ENCODE data around the gene FOXM1.

FOXM1 gene

DNA sequence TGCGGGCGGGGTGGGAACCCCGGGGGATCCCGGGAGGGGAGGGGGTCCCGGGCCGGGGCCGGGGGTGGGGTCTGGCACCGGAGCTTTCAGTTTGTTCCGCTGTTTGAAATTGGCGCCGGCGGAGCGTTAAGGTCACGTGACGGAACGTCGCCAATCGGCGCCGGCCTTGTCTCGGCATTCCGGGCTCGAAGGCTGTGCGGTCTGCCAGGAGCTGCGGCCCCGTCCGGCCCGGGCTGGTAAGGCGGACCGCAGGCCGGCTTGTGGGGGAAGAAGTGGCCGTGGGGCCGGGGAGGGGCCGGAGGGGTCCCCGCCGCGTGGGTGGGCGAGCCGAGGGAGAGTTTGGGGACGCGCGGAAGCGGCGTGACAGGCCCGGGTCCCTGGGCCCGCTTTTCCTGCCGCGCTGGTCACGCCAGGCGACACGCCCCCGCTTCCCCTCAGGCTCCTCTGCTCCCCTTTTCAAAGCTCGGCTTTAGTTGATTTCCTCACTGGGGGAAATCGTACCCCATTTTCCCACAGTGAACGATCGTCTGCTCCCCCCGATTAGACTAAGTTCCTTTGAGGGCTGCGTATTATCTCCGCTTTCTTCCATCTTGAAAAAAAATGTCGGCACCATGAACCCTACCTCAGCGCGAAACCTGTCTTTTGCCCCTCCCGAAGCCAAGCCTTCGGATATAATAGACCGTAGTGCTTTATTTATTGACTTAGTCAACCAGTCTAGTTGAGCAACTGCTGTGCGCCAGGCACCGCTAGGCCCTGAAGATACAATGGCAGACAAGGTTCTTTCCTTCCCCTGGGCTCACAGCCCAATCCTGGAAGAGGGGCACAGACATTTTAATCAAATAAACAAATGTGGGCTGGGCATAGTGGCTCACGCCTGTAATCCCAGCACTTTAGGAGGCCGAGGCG, at the start of gene FOXM1, which contains the start of gene RHNO1:
Gene FOXM1 (minus strand): TSS at position 128 of the 906 bp plus-strand sequence. CDS start 2,696 bp downstream, outside the sequence.
Gene RHNO1 (plus strand): TSS at position 177 of the 906 bp plus-strand sequence. CDS start 8,144 bp downstream, outside the sequence.
- TF ChIP-seq, protein P1, sequence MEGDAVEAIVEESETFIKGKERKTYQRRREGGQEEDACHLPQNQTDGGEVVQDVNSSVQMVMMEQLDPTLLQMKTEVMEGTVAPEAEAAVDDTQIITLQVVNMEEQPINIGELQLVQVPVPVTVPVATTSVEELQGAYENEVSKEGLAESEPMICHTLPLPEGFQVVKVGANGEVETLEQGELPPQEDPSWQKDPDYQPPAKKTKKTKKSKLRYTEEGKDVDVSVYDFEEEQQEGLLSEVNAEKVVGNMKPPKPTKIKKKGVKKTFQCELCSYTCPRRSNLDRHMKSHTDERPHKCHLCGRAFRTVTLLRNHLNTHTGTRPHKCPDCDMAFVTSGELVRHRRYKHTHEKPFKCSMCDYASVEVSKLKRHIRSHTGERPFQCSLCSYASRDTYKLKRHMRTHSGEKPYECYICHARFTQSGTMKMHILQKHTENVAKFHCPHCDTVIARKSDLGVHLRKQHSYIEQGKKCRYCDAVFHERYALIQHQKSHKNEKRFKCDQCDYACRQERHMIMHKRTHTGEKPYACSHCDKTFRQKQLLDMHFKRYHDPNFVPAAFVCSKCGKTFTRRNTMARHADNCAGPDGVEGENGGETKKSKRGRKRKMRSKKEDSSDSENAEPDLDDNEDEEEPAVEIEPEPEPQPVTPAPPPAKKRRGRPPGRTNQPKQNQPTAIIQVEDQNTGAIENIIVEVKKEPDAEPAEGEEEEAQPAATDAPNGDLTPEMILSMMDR (conservative IDR thresholded peaks at IDR 0.05; ENCODE audit: low read depth, low read length) = no peak
- H3K4me3 ChIP-seq (ENCODE audit: low read length) = peak within 1 kb of the TSS; percentile 94
- DNase-seq (ENCODE audit: low read depth) = peak; percentile 55

GRCh38 chr12:2925322-2925995, 48.5 kb upstream of the FOXM1 start:
- H3K4me3 ChIP-seq (ENCODE audit: low read length) = no peak overlapping the region
- TF ChIP-seq, protein P1 (conservative IDR thresholded peaks at IDR 0.05; ENCODE audit: low read depth, low read length) = no peak
- DNase-seq (ENCODE audit: low read depth) = no peak

DNA sequence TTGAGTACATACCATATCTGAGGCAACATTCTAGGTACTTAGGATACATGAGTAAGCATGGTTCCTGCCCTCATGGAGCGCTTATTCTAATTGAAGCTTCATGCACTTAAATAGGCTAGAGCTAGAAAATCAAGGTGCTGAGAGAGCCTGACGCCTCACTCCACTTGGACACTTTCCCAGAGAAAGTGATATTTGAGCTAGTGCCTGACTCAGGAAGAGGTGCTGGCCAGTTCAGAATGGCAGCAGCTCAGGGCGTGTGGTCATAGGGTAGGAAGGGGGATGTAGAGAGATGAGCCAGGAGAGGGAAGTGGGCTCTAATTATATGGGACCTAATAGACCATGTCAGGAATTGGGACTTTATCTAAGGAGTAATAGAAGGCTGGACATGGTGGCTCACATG, 47.0 kb upstream of the FOXM1 start:
- no peak overlapping the region for H3K4me3 ChIP-seq (ENCODE audit: low read length)
- DNase-seq (ENCODE audit: low read depth) = no peak
- TF ChIP-seq, protein P1 (conservative IDR thresholded peaks at IDR 0.05; ENCODE audit: low read depth, low read length) = no peak

DNA sequence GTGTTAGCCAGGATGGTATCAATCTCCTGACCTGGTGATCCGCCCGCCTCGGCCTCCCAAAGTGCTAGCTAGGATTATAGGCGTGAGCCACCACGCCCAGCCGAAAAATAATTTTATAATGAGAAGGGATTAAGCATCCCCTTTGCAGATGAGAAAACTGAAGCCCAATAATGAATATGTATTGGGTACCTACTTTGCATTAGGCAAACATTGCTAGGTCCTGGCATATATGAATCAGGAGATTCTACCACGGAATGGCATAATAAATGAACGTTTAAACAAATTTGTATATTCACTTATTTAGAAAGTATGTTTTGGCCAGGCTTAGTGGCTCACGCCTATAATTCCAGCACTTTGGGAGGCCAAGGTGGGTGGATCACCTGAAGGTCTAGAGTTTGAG, 46.1 kb upstream of the FOXM1 start:
- TF ChIP-seq, protein P1 (conservative IDR thresholded peaks at IDR 0.05; ENCODE audit: low read depth, low read length) = no peak
- DNase-seq (ENCODE audit: low read depth) = no peak

GRCh38 chr12:2922329-2922728, 45.4 kb upstream of the FOXM1 start:
- no peak overlapping the region for H3K4me3 ChIP-seq (ENCODE audit: low read length)
- DNase-seq (ENCODE audit: low read depth) = no peak
- TF ChIP-seq, protein P1 (conservative IDR thresholded peaks at IDR 0.05; ENCODE audit: low read depth, low read length) = no peak

More for the DNA sequence above, 46.1 kb upstream of the FOXM1 start:
- no peak overlapping the region for H3K4me3 ChIP-seq (ENCODE audit: low read length)

DNA sequence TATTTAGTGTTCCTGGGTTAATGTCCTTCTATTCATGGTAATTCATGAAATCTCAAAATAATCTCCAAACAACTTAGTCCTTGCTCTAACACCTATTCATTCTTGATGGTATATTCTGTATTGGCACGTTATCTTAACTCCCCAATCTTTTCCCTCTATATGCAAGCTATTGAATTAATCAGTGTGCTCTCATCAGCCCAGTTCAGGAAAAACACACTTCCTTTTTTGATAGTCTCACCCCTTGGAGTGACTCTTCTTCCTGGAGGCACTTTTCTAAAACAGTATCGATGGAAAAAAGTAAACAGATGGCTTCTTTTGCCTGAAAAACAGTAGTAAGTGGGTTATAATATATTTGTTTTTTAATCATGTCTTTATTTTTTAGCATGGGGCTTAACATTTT, 42.3 kb upstream of the FOXM1 start:
- DNase-seq (ENCODE audit: low read depth) = no peak
- H3K4me3 ChIP-seq (ENCODE audit: low read length) = no peak overlapping the region
- TF ChIP-seq, protein P1 (conservative IDR thresholded peaks at IDR 0.05; ENCODE audit: low read depth, low read length) = no peak

All from retinal pigment epithelial cell (primary cell).